GM18868 (cell line): ENCODE measurements around the gene VPS33A.

Source experiments
- ATAC-seq: cut with Tn5 transposase; IDR thresholded peaks from one replicate; pipeline ENCODE4 v1.9.1; 2021; ENCODE audit warnings: mild to moderate bottlenecking, moderate library complexity; ENCODE audit not compliant: unreplicated experiment

Gene VPS33A

DNA sequence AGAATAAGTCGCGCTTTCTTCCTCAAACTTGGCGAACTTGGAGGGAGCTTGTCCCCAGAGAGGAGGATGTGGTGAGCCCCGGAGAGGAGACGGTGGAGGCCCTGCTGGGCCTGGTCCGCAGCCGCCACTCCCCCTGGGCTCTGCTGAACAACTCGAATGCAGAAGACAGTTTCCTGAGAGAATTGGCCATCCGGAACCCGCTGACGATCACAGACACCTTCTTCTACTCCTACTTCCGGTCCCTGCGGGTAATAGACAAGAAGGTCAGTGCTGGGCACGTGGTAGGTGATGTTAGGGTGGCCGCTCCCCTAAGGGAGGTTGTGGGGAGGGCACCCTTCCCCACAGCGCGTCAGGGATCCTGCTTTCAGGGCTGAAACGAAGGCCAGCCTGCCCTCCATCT, 81.8 kb downstream of the VPS33A start:
- no peak for ATAC-seq

GRCh38 chr12:122183588-122183940, 82.7 kb downstream of the VPS33A start:
- no peak for ATAC-seq

- ATAC-seq = no peak
Observed at GRCh38 chr12:122182887-122183587, 83.3 kb downstream of the VPS33A start, which contains the start of gene LRRC43. Gene LRRC43 (plus strand): TSS chr12:122183123. CDS start chr12:122183145, 22 bp downstream.
